Measurements from ENCODE around the gene LRP5. TPM values are rescaled to one million over a fixed set of nuclear protein-coding genes. Genes with fewer than 3 reads are reported as not detected.

The LRP5 gene
- total RNA-seq, 1 experiment from 2014 or later, result 129 TPM

DNA sequence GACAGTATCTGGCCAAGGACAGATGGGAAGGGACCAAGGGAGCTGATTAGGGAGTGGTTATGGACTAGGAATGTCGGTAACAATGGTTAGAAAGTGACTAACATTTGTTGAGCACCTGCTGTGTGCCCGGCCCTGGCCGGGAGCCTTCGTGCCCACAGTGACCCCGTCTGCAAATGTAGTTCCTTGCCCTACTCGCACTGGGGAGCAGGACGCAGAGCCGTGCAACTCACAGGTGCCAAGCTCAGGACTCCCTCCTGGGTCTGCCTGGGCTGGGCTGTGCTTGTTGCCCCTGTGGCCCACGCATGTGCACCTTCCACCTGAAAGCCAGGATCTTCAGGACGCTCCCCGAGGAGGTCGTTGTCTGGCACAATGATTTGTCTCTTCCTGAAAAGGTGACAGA is 91.4 kb downstream of the LRP5 start:
- Histone ChIP-seq H3K4me1 (replicated peaks; ENCODE audit: insufficient read depth) (no peaks in the 10 kb centered on the region), H3K4me2 (no peak overlapping the region), H3K36me3 (ENCODE audit: low read depth) (0 out of 2 replicates have a peak, but pooled peaks cover 20% of the 10 kb centered on the region), H3K4me3 (no peak overlapping the region), H4K20me1 (ENCODE audit: insufficient read depth) (peaks cover 16% of the 10 kb centered on the region; the same call in 1 of the 2 replicates), H3K9me3 (ENCODE audit: insufficient read depth, low read depth) (no peaks in the 10 kb centered on the region), H3K27ac (no peak overlapping the region), H3F3A (ENCODE audit: insufficient read depth, low read depth) (no peaks in the 10 kb centered on the region), H3K9me2 (ENCODE audit: insufficient read depth) (no peaks in the 10 kb centered on the region), H3K27me3 (ENCODE audit: insufficient read depth, low read depth) (no peaks in the 10 kb centered on the region), H2AFZ (no peak overlapping the region), H3K79me2 (ENCODE audit: low read depth) (no peaks in the 10 kb centered on the region)
- POLR2A ChIA-PET (ENCODE audit: unreplicated experiment), result no interaction called here
- no peak for DNase-seq
- intact Hi-C loops (cut with micrococcal nuclease; ENCODE audit: unreplicated experiment), result no loop called here
- CTCF ChIA-PET, result no interaction called here
- no TSS peak for BruUV-seq (replicated peaks)
- TF ChIP-seq EZH2 (IDR thresholded peaks at IDR 0.05; ENCODE audit: low read depth), result no peak
- TF ChIP-seq, protein P1, sequence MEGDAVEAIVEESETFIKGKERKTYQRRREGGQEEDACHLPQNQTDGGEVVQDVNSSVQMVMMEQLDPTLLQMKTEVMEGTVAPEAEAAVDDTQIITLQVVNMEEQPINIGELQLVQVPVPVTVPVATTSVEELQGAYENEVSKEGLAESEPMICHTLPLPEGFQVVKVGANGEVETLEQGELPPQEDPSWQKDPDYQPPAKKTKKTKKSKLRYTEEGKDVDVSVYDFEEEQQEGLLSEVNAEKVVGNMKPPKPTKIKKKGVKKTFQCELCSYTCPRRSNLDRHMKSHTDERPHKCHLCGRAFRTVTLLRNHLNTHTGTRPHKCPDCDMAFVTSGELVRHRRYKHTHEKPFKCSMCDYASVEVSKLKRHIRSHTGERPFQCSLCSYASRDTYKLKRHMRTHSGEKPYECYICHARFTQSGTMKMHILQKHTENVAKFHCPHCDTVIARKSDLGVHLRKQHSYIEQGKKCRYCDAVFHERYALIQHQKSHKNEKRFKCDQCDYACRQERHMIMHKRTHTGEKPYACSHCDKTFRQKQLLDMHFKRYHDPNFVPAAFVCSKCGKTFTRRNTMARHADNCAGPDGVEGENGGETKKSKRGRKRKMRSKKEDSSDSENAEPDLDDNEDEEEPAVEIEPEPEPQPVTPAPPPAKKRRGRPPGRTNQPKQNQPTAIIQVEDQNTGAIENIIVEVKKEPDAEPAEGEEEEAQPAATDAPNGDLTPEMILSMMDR (conservative IDR thresholded peaks at IDR 0.05), result no peak

DNA sequence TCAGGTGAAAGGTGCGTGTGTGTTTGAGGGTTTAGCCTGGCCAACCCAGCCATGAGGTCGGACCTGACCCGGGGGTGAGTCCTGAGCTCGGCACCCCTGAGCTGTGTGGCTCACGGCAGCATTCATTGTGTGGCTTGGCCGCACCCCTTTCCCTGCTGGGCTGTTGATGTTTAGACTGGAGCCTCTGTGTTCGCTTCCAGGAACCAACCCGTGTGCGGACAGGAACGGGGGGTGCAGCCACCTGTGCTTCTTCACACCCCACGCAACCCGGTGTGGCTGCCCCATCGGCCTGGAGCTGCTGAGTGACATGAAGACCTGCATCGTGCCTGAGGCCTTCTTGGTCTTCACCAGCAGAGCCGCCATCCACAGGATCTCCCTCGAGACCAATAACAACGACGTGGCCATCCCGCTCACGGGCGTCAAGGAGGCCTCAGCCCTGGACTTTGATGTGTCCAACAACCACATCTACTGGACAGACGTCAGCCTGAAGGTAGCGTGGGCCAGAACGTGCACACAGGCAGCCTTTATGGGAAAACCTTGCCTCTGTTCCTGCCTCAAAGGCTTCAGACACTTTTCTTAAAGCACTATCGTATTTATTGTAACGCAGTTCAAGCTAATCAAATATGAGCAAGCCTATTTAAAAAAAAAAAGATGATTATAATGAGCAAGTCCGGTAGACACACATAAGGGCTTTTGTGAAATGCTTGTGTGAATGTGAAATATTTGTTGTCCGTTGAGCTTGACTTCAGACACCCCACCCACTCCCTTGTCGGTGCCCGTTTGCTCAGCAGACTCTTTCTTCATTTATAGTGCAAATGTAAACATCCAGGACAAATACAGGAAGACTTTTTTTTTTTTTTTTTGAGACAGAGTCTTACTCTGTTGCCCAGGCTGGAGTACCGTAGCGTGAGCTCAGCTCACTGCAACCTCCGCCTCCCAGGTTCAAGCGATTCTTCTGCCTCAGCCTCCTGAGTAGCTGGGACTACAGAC is 94.2 kb downstream of the LRP5 start:
- no TSS peak for BruUV-seq (replicated peaks)
- H3K4me1 ChIP-seq (replicated peaks; ENCODE audit: insufficient read depth), result no peaks in the 10 kb centered on the region
- peaks cover 8% of the 10 kb centered on the region; the same call in 1 of the 2 replicates for H4K20me1 ChIP-seq (ENCODE audit: insufficient read depth)
- H3K9me2 ChIP-seq (ENCODE audit: insufficient read depth), result no peaks in the 10 kb centered on the region
- H3F3A ChIP-seq (ENCODE audit: insufficient read depth, low read depth), result no peaks in the 10 kb centered on the region
- TF ChIP-seq EZH2 (IDR thresholded peaks at IDR 0.05; ENCODE audit: low read depth), result no peak
- TF ChIP-seq, protein P1 (conservative IDR thresholded peaks at IDR 0.05), result no peak
- DNase-seq, result no peak
- H3K36me3 ChIP-seq (ENCODE audit: low read depth), result peaks cover 25% of the 10 kb centered on the region; the same call in 1 of the 2 replicates
- H2AFZ ChIP-seq, result no peak overlapping the region
- intact Hi-C loops (cut with micrococcal nuclease; ENCODE audit: unreplicated experiment), result no loop called here
- POLR2A ChIA-PET (ENCODE audit: unreplicated experiment), result no interaction called here
- CTCF ChIA-PET, result interaction anchor here (0.6 to 1.0 kb wide), 3 partner anchors 16 to 136 kb away, joined by 3 to 8 read pairs (median 4); partner anchors contain the start of gene PPP6R3
- H3K27me3 ChIP-seq (ENCODE audit: insufficient read depth, low read depth), result no peaks in the 10 kb centered on the region
- H3K4me2 ChIP-seq, result no peak overlapping the region
- H3K9me3 ChIP-seq (ENCODE audit: insufficient read depth, low read depth), result no peaks in the 10 kb centered on the region
- no peaks in the 10 kb centered on the region for H3K79me2 ChIP-seq (ENCODE audit: low read depth)
- H3K4me3 ChIP-seq, result no peak overlapping the region
- no peak overlapping the region for H3K27ac ChIP-seq

DNA sequence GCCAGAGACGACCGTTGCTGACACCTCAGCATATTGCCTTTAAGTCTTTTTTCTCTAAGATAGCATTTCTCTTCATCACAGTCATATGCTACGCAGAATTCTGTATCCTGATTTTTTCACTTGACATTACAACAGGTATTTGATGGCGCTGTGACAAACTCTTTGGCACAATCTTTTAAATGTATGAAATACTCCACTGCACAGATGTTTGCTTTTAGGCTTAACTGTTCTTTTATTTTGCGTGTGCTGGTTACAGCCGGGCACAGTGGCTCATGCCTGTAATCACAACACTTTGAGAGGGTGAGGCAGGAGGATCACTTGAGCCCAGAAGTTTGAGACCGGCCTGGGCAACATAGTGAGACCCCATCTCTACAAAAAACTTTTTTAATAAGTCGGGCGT is 96.1 kb downstream of the LRP5 start:
- Histone ChIP-seq H2AFZ (no peak overlapping the region), H3K9me2 (ENCODE audit: insufficient read depth) (no peaks in the 10 kb centered on the region), H3K4me1 (replicated peaks; ENCODE audit: insufficient read depth) (no peaks in the 10 kb centered on the region), H3K27ac (no peak overlapping the region), H3K9me3 (ENCODE audit: insufficient read depth, low read depth) (no peaks in the 10 kb centered on the region), H3F3A (ENCODE audit: insufficient read depth, low read depth) (no peaks in the 10 kb centered on the region), H3K27me3 (ENCODE audit: insufficient read depth, low read depth) (no peaks in the 10 kb centered on the region), H3K79me2 (ENCODE audit: low read depth) (no peaks in the 10 kb centered on the region), H3K36me3 (ENCODE audit: low read depth) (peaks cover 29% of the 10 kb centered on the region), H3K4me3 (no peak overlapping the region), H3K4me2 (no peak overlapping the region), H4K20me1 (ENCODE audit: insufficient read depth) (peaks cover 8% of the 10 kb centered on the region)
- intact Hi-C loops (cut with micrococcal nuclease; ENCODE audit: unreplicated experiment), result no loop called here
- TF ChIP-seq, protein P1 (conservative IDR thresholded peaks at IDR 0.05), result no peak
- no peak for TF ChIP-seq EZH2 (IDR thresholded peaks at IDR 0.05; ENCODE audit: low read depth)
- ChIA-PET POLR2A (ENCODE audit: unreplicated experiment) (no interaction called here), CTCF (no interaction called here)
- no peak for DNase-seq
- BruUV-seq (replicated peaks), result no TSS peak
